WTC11 (cell line): ENCODE results near the gene FSTL3. TPM values are rescaled to one million over a fixed set of nuclear protein-coding genes. Genes with fewer than 3 reads are reported as not detected.
A peak's percentile ranks its signal among the peaks of the same experiment; 100 is the strongest.

Experiments
- ATAC-seq: fragments of 200-7000 bp; cut with Tn5 transposase; 2 replicates; pipeline ENCODE4 v1.10.0; 2021; ENCODE audit warnings: mild to moderate bottlenecking, moderate library complexity
- CTCF ChIA-PET: fragments of 300-600 bp; sonication (Branson Sonifier 250); formaldehyde crosslinking; loops from one replicate; lab custom pipeline; 2021; ENCODE audit warnings: antibody characterized with exemption; lab: Charles Lee
- POLR2A ChIA-PET: fragments of 350-600 bp; sonication (Branson Sonifier 250); formaldehyde crosslinking; loops from one replicate; lab custom pipeline; 2021; ENCODE audit warnings: antibody characterized with exemption; lab: Charles Lee
- DNase-seq: peaks from one replicate; pipeline ENCODE4 v3.0.0; 2021; ENCODE audit warnings: low spot score
- H3K27ac Mint-ChIP-seq: 2 replicates; pipeline ENCODE4 v1.8.0; 2021; ENCODE audit warnings: mixed read lengths
- H3K27me3 Mint-ChIP-seq: 2 replicates; pipeline ENCODE4 v1.8.0; 2021; ENCODE audit warnings: low read depth, mild to moderate bottlenecking, moderate library complexity, mixed read lengths
- H3K36me3 Mint-ChIP-seq: 2 replicates; pipeline ENCODE4 v1.8.0; 2021; ENCODE audit warnings: mixed read lengths
- H3K4me1 Mint-ChIP-seq: 2 replicates; pipeline ENCODE4 v1.8.0; 2022; ENCODE audit warnings: mixed read lengths
- H3K4me3 Mint-ChIP-seq: 2 replicates; pipeline ENCODE4 v1.8.0; 2021; ENCODE audit warnings: mild to moderate bottlenecking, moderate library complexity, mixed read lengths
- H3K9me3 Mint-ChIP-seq: 2 replicates; pipeline ENCODE4 v1.8.0; 2021; ENCODE audit warnings: mixed read lengths
- ATF2 ChIP-seq: sonication (generic); formaldehyde crosslinking; IDR thresholded peaks from 2 replicates; pipeline ENCODE4 v1.8.1; 2022; ENCODE audit warnings: low read depth, missing genetic modification reagents, borderline replicate concordance
- CREB1 ChIP-seq: sonication (generic); formaldehyde crosslinking; IDR thresholded peaks from 2 replicates; pipeline ENCODE4 v1.8.0; 2023; ENCODE audit warnings: mild to moderate bottlenecking, missing genetic modification reagents
- ETV6 ChIP-seq: sonication (generic); formaldehyde crosslinking; IDR thresholded peaks from 2 replicates; pipeline ENCODE4 v1.8.1; 2022; ENCODE audit warnings: mild to moderate bottlenecking, missing genetic modification reagents
- FOXP4 ChIP-seq: sonication (generic); formaldehyde crosslinking; IDR thresholded peaks from 2 replicates; pipeline ENCODE4 v1.8.0; 2022; ENCODE audit warnings: mild to moderate bottlenecking, missing genetic modification reagents
- HMGXB4 ChIP-seq: sonication (generic); formaldehyde crosslinking; IDR thresholded peaks from 2 replicates; pipeline ENCODE4 v1.8.1; 2023; ENCODE audit warnings: mild to moderate bottlenecking, moderate library complexity, missing genetic modification reagents
- PRDM15 ChIP-seq: sonication (generic); formaldehyde crosslinking; IDR thresholded peaks from 2 replicates; pipeline ENCODE4 v1.8.0; 2022; ENCODE audit warnings: missing genetic modification reagents
- ZBTB21 ChIP-seq: sonication (generic); formaldehyde crosslinking; IDR thresholded peaks from 2 replicates; pipeline ENCODE4 v1.8.1; 2023; ENCODE audit warnings: mild to moderate bottlenecking, missing genetic modification reagents, borderline replicate concordance
- ZBTB43 ChIP-seq: sonication (generic); formaldehyde crosslinking; IDR thresholded peaks from 2 replicates; pipeline ENCODE4 v1.8.1; 2023; ENCODE audit warnings: mild to moderate bottlenecking, missing genetic modification reagents
- ZMAT4 ChIP-seq: fragments of 250-450 bp; sonication (Bioruptor Pico); IDR thresholded peaks from 2 replicates; pipeline ENCODE4 v1.9.0; 2021; ENCODE audit warnings: mild to moderate bottlenecking
- ZNF423 ChIP-seq: fragments of 250-450 bp; sonication (Bioruptor Pico); IDR thresholded peaks from 2 replicates; pipeline ENCODE4 v2.1.2; 2022; ENCODE audit warnings: mild to moderate bottlenecking, moderate library complexity
- ZNF512 ChIP-seq: sonication (generic); formaldehyde crosslinking; IDR thresholded peaks from 2 replicates; pipeline ENCODE4 v1.8.1; 2022; ENCODE audit warnings: missing genetic modification reagents, borderline replicate concordance
- ZNF671 ChIP-seq: fragments of 250-450 bp; sonication (Bioruptor Pico); IDR thresholded peaks from 2 replicates; pipeline ENCODE4 v1.8.0; 2021; ENCODE audit warnings: mild to moderate bottlenecking
- total RNA-seq: library from RNA; stranded (reverse); gene quantifications from 3 replicates; pipeline ENCODE4 v1.2.3, GENCODE V29; 2021

FSTL3 gene
- total RNA-seq, 1 experiment from 2014 or later, result 8.7 TPM

- TF ChIP-seq ZNF512 (no peak), CREB1 (CRISPR knock-in tag) (no peak), ZBTB43 (no peak), ZBTB21 (CRISPR knock-in tag) (no peak), ZNF423 (CRISPR knock-in tag) (no peak), FOXP4 (CRISPR knock-in tag) (no peak), ZNF671 (CRISPR knock-in tag) (no peak), ZMAT4 (CRISPR knock-in tag) (no peak), ATF2 (CRISPR knock-in tag) (no peak), PRDM15 (CRISPR knock-in tag) (no peak)
Measured at GRCh38 chr19:709196-709964, 33.2 kb downstream of the FSTL3 start (continued).

- H3K4me3 Mint-ChIP-seq, result no peak overlapping the region
- TF ChIP-seq ETV6 (CRISPR knock-in tag), result no peak
- TF ChIP-seq HMGXB4 (CRISPR knock-in tag), result 0 out of 2 replicates have a peak, but pooled peaks have one; percentile 31
- H3K36me3 Mint-ChIP-seq, result peaks cover 4% of the 10 kb centered on the region
- ChIA-PET POLR2A (no interaction called here), CTCF (no interaction called here)
- H3K4me1 Mint-ChIP-seq, result peaks cover 10% of the 10 kb centered on the region
- no peak overlapping the region for H3K27ac Mint-ChIP-seq
- H3K9me3 Mint-ChIP-seq, result peaks cover 5% of the 10 kb centered on the region; the same call in 1 of the 2 replicates
- H3K27me3 Mint-ChIP-seq, result peaks cover 24% of the 10 kb centered on the region
- ATAC-seq (no peak), DNase-seq (no peak)
Measured at GRCh38 chr19:709965-710571, 33.9 kb downstream of the FSTL3 start.
